IPS-11a (cell line): Measurements from ENCODE around the gene GUCA2A.
"Not testable (repeated sequence)": the region's sequence is repeated elsewhere in the genome, so short reads cannot be mapped to it uniquely, and the experiment has no call there.

ENCODE experiments used
- H3K4me3 ChIP-seq: one replicate; pipeline ENCODE4 v1.5.1; 2013; ENCODE audit warnings: low read depth, low read length, control low read depth

The GUCA2A gene

GRCh38 chr1:42164551-42165420 is at the start of gene GUCA2A:
Gene GUCA2A (minus strand): TSS chr1:42164745. CDS start chr1:42164712, 33 bp downstream.
- H3K4me3 ChIP-seq: no peak within 1 kb of the TSS

DNA sequence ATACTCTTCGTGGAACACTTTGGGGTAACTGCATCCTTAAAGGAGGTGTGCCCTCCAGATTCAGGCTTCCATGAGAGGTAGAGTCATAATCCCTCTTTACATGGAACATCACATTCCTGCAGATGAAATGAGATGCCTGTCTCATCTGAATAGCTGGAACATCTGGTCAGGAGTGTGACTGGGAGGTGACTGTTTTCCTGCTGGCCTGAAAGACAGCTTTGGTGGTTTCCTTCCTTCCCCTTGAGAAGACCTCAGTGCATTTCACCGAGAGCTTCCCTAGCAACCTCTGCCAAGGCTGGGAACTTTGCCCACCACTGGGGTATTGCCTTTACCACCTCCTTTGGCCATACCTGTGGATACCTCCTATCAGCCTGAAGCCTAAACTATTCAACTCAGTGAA is 46.7 kb upstream of the GUCA2A start:
- H3K4me3 ChIP-seq: no peak overlapping the region

DNA sequence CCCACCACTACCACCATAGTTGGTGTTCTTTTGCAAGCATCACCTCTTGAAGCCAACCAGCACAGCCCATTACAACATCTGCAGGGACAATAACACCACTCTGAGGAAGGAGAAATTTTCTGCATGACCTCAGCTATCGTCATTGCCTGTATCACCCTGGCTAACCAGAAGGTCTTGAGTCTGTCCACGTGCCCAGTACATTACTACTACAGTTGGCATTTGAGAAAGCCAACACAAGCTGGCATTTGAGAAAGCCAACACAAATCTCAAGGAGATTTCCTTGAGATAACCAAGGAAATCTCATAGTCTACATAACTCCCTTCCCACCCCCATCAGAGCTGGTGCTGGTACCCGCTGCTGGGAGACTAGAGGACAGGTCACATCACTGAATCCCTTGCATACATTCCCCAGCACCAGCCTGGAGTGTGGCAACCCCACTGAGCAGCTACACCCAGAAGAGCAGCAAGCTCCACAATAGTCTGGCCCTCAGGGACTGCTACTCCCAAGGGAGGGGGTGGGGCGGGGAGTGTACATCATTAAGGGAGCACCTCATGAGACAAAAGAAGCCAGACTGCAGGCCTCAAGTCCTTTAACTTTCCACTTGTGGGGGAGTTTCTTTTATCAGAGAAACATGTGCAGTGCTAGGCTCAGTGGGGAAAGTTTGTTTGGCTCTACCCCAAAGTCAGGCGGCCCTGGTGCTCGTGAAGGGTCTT is 46.0 kb upstream of the GUCA2A start:
- H3K4me3 ChIP-seq: no peak overlapping the region

GRCh38 chr1:42209526-42210251 is 45.1 kb upstream of the GUCA2A start:
- no peak overlapping the region for H3K4me3 ChIP-seq

GRCh38 chr1:42206930-42207329 is 42.4 kb upstream of the GUCA2A start:
- not testable (repeated sequence) for H3K4me3 ChIP-seq

DNA sequence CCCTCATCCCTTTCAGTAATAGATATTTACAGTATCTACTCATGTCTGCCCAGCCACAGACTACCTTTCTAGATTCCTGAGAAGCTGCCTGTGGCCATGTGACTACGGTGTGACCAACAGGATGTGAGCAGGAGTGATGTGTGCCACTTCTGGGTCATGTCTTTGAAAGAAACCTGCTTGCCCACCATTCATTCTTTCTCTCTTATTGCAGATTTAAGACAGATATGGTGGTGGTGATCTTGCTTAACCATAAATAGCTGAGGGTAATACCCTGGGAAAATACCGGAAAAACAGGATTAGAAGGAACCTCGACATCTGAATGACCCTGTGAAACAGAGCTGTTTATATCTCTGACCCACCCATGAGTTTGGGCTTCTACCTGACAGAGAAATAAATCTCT is 41.6 kb upstream of the GUCA2A start:
- no peak overlapping the region for H3K4me3 ChIP-seq

- no peak overlapping the region for H3K4me3 ChIP-seq
Measured at GRCh38 chr1:42201986-42202385, 37.4 kb upstream of the GUCA2A start.

DNA sequence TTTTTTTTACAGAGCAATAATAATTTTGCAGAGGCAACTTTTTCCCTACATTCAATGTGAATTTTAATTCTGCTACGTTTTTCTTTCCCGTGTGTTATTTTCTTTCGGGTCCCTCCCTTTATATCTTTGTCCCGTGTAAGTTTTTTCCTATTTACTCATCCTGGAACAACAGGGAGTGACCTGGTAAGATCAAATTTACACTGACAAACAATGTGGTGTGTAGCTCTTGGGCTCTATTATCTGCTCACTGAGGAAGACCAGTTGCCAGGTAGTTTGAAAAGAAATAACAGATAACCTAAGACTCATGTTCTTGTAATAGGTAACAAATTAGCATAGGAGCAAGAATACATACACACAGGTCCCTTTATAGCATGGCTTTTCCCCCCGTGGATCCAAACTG is 33.7 kb upstream of the GUCA2A start:
- no peak overlapping the region for H3K4me3 ChIP-seq

GRCh38 chr1:42195841-42196240 is 31.3 kb upstream of the GUCA2A start:
- no peak overlapping the region for H3K4me3 ChIP-seq

DNA sequence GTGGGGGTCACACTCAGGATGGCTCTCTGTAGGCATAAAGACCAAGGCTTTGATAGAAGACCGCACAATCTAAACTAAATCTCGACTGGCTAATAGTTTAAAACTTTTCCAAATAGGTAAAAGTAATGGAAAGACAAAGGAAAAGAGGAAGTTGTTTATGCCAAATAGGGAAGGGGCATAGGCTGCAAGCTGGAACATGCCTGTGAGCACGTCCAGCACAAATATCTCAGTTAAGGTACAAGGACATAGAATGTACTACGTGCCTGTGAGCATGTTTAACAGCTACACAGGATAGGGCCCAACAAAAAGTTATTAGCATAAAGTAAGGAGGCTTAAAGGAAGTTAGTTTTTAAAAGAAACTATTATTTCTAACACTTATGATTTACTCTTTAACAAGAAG is 27.6 kb upstream of the GUCA2A start:
- no peak overlapping the region for H3K4me3 ChIP-seq

DNA sequence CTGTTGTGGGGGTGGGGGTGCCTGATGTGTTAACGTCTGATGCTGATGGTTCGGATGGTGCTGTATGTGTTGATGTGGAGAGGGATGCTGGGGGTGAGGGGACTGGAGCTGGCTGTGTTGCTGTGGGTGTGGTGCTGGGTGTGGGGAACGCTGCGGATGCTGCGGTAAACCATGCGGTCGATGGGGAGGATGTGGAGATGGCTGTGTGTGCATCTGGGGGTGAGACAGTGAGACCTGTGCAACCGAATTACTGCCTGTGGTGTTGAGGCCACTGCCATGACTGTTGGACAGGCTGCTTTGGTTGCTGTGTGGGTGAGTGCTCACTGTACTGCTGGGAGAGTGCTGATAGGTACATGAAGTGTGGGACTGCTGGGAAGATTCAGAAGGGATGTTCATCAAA is 26.8 kb upstream of the GUCA2A start:
- no peak overlapping the region for H3K4me3 ChIP-seq

- H3K4me3 ChIP-seq: no peak overlapping the region
Measured at GRCh38 chr1:42189931-42190853, 25.6 kb upstream of the GUCA2A start.

- no peak overlapping the region for H3K4me3 ChIP-seq
Measured at GRCh38 chr1:42186152-42186551, 21.6 kb upstream of the GUCA2A start.

DNA sequence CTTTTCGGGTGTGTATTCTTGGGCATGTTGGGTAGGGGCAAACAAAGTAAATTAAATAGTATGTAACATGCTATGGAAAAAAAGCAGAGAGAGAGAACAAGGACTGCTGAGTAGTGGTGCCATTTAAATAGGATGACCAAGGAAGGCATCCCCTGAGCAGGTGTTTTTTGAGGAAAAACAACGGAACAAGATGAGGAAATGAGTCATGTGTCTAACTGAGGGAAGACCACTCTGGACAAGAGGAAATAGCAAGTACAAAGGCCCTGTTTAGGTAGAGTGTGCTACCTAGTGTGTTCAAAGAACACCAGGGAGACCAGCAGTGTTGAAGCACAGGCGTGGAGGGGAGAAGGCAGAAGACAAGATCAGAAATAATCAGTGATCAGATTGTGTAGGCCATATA is 20.1 kb upstream of the GUCA2A start:
- H3K4me3 ChIP-seq: no peak overlapping the region

GRCh38 chr1:42183957-42184268 is 19.4 kb upstream of the GUCA2A start:
- no peak overlapping the region for H3K4me3 ChIP-seq

- H3K4me3 ChIP-seq: no peak overlapping the region
Measured at GRCh38 chr1:42183210-42183956, 18.8 kb upstream of the GUCA2A start.

DNA sequence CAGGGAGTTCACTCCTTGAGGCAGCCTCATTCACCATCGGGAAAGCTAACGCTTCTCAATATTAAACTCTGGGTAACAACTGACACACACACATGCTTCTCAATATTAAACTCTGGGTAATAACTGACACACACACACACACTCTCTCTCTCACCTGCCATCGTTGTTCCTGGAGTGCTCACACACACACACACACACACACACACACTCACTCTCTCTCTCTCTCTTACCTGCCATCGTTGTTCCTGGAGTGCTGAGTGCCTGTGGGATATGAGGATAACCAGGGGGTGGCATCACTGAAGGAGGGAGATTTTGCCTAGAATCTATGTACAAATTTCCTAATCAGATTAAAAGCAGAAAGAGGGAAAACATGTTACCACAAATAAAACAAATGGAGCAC is 17.1 kb upstream of the GUCA2A start:
- H3K4me3 ChIP-seq: no peak overlapping the region

- H3K4me3 ChIP-seq: no peak overlapping the region
Measured at GRCh38 chr1:42179900-42180329, 15.4 kb upstream of the GUCA2A start.

DNA sequence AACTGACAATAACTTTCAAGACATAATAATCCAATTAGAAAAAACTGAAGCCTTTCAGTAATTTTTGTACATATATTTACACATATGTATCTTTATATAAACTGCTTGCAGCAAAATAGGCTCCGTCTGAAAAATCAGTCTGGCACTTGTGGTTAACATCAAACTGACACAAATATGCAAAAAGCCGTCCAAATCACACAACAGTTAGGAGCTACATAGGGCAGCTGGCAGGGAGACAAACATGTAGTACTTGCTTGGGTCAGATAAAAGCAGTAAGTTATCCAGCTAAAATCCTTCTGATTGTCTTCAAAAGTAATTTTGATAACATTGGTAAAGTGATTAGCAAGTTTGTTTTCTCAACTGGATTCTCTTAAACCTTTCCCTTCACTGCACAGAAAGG is 14.7 kb upstream of the GUCA2A start:
- no peak overlapping the region for H3K4me3 ChIP-seq

DNA sequence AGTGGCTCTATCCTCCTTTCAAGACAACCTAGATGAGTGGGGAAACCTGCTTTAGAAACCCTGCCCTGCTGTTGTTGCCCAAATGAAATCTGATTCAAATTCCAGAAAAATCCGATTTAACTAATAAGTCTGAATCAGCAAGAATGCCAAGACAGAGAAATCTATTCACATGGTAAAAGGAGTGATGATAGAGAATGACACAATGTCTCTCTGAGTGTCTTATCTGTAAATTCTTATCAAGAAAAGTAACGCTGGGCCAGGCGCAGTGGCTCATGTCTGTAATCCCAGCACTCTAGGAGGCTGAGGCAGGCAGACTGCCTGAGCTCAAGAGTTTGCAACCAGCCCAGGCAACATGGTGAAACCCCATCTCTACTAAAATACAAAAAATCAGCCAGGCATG is 13.7 kb upstream of the GUCA2A start:
- H3K4me3 ChIP-seq: no peak overlapping the region
